H9 (cell line): ENCODE measurements around the gene PITX1. TPM values are rescaled to one million over a fixed set of nuclear protein-coding genes. Genes with fewer than 3 reads are reported as not detected.

Experiments
- DNase-seq: peaks from one replicate; pipeline ENCODE4 v3.0.0-alpha.2; 2017
- H2AFZ ChIP-seq: one replicate; pipeline ENCODE4 v1.6.1; 2013; ENCODE audit warnings: mild to moderate bottlenecking, low read length, control low read depth, moderate library complexity
- H2AK5ac ChIP-seq: 2 replicates; pipeline ENCODE4 v1.6.1; 2013; ENCODE audit warnings: low read length, control low read depth, mixed read lengths; ENCODE audit not compliant: insufficient read length
- H2BK120ac ChIP-seq: one replicate; pipeline ENCODE4 v1.6.1; 2013; ENCODE audit warnings: low read depth, mild to moderate bottlenecking, low read length, control low read depth, inconsistent platforms; ENCODE audit not compliant: poor library complexity, severe bottlenecking
- H2BK12ac ChIP-seq: 2 replicates; pipeline ENCODE4 v1.6.1; 2013; ENCODE audit warnings: low read length, control low read depth, mixed read lengths, low read depth; ENCODE audit not compliant: insufficient read length
- H2BK15ac ChIP-seq: 2 replicates; pipeline ENCODE4 v1.6.1; 2013; ENCODE audit warnings: low read depth, low read length, control low read depth
- H2BK20ac ChIP-seq: one replicate; pipeline ENCODE4 v1.6.1; 2013; ENCODE audit warnings: low read depth, mild to moderate bottlenecking, low read length, control low read depth, inconsistent platforms; ENCODE audit not compliant: poor library complexity, severe bottlenecking
- H2BK5ac ChIP-seq: 2 replicates; pipeline ENCODE4 v1.6.1; 2013; ENCODE audit warnings: low read length, control low read depth, mixed read lengths; ENCODE audit not compliant: insufficient read length
- H3K14ac ChIP-seq: 2 replicates; pipeline ENCODE4 v1.6.1; 2013; ENCODE audit warnings: low read length, control low read depth; ENCODE audit not compliant: insufficient read depth
- H3K18ac ChIP-seq: 2 replicates; pipeline ENCODE4 v1.6.1; 2013; ENCODE audit warnings: low read depth, mild to moderate bottlenecking, mixed read lengths, low read length, control low read depth; ENCODE audit not compliant: insufficient read length
- H3K23ac ChIP-seq: 2 replicates; pipeline ENCODE4 v1.6.1; 2013; ENCODE audit warnings: low read length, control low read depth, mixed read lengths, low read depth; ENCODE audit not compliant: insufficient read length
- H3K23me2 ChIP-seq: 2 replicates; pipeline ENCODE4 v1.6.1; 2013; ENCODE audit warnings: low read depth, mild to moderate bottlenecking, mixed read lengths, low read length, control low read depth; ENCODE audit not compliant: insufficient read length, poor library complexity, severe bottlenecking
- H3K27ac ChIP-seq: 2 replicates; pipeline ENCODE4 v1.5.1; 2013; ENCODE audit warnings: low read length, control low read depth, mixed read lengths, low read depth; ENCODE audit not compliant: insufficient read length
- H3K27me3 ChIP-seq: 2 replicates; pipeline ENCODE4 v1.6.1; 2013; ENCODE audit warnings: low read length, control low read depth, inconsistent platforms; ENCODE audit not compliant: insufficient read depth
- H3K4ac ChIP-seq: 2 replicates; pipeline ENCODE4 v1.6.1; 2013; ENCODE audit warnings: low read depth, mild to moderate bottlenecking, control low read depth, inconsistent platforms, low read length, moderate library complexity
- H3K4me1 ChIP-seq: 2 replicates; pipeline ENCODE4 v1.6.1; 2013; ENCODE audit warnings: low read length, control low read depth, inconsistent platforms; ENCODE audit not compliant: insufficient read depth
- H3K4me2 ChIP-seq: 2 replicates; pipeline ENCODE4 v1.6.1; 2013; ENCODE audit warnings: low read length, control low read depth, mixed read lengths; ENCODE audit not compliant: insufficient read length, insufficient read depth
- H3K56ac ChIP-seq: 2 replicates; pipeline ENCODE4 v1.6.1; 2013; ENCODE audit warnings: low read depth, mild to moderate bottlenecking, mixed read lengths, low read length, control low read depth; ENCODE audit not compliant: insufficient read length
- H3K79me1 ChIP-seq: 2 replicates; pipeline ENCODE4 v1.6.1; 2013; ENCODE audit warnings: low read depth, mild to moderate bottlenecking, moderate library complexity, low read length, control low read depth, inconsistent platforms; ENCODE audit not compliant: insufficient read depth, poor library complexity, severe bottlenecking
- H3K79me2 ChIP-seq: 2 replicates; pipeline ENCODE4 v1.6.1; 2013; ENCODE audit warnings: low read length, control low read depth, inconsistent platforms; ENCODE audit not compliant: insufficient read depth
- H3K9ac ChIP-seq: 2 replicates; pipeline ENCODE4 v1.6.1; 2013; ENCODE audit warnings: low read length, control low read depth, mixed read lengths; ENCODE audit not compliant: insufficient read length; ENCODE audit errors: extremely low read depth
- H3K9me3 ChIP-seq: one replicate; pipeline ENCODE4 v1.6.1; 2013; ENCODE audit warnings: low read depth, low read length, inconsistent platforms; ENCODE audit not compliant: control insufficient read depth
- H3T11ph ChIP-seq: one replicate; pipeline ENCODE4 v1.6.1; 2013; ENCODE audit warnings: mild to moderate bottlenecking, low read length, control low read depth, inconsistent platforms
- H4K20me1 ChIP-seq: one replicate; pipeline ENCODE4 v1.6.1; 2013; ENCODE audit not compliant: control insufficient read depth, insufficient read length, insufficient read depth
- H4K5ac ChIP-seq: 2 replicates; pipeline ENCODE4 v1.6.1; 2013; ENCODE audit warnings: low read depth, mild to moderate bottlenecking, mixed read lengths, low read length, control low read depth; ENCODE audit not compliant: insufficient read length
- H4K8ac ChIP-seq: replicated peaks from 2 replicates; pipeline ENCODE4 v1.6.1; 2013; ENCODE audit warnings: low read length, control low read depth, mixed read lengths, low read depth; ENCODE audit not compliant: insufficient read length
- H4K91ac ChIP-seq: 2 replicates; pipeline ENCODE4 v1.6.1; 2013; ENCODE audit warnings: low read depth, mild to moderate bottlenecking, moderate library complexity, mixed read lengths, low read length, control low read depth; ENCODE audit not compliant: insufficient read length
- H3K27ac Mint-ChIP-seq, 3 experiments: 2 replicates in 2 of 3; 3 replicates in 1 of 3; pipeline ENCODE4 v1.8.0; 2020 to 2021; ENCODE audit warnings: mixed read lengths in 3 of 3, mild to moderate bottlenecking in 1 of 3, moderate library complexity in 1 of 3
- H3K27me3 Mint-ChIP-seq: 2 replicates; pipeline ENCODE4 v1.8.0; 2021; ENCODE audit warnings: low read depth, mild to moderate bottlenecking, moderate library complexity, mixed read lengths
- H3K36me3 Mint-ChIP-seq, 3 experiments: 2 replicates in 2 of 3; 3 replicates in 1 of 3; pipeline ENCODE4 v1.8.0; 2020 to 2021; ENCODE audit warnings: low read depth in 3 of 3, mixed read lengths in 3 of 3; ENCODE audit not compliant: insufficient read depth in 1 of 3
- H3K4me1 Mint-ChIP-seq, 2 experiments: 2 replicates each; pipeline ENCODE4 v1.8.0; 2020; ENCODE audit warnings: mixed read lengths in 2 of 2
- H3K4me3 Mint-ChIP-seq, 2 experiments: 2 replicates in 1 of 2; 3 replicates in 1 of 2; pipeline ENCODE4 v1.8.0; 2020 to 2021; ENCODE audit warnings: mild to moderate bottlenecking in 2 of 2, mixed read lengths in 2 of 2, moderate library complexity in 1 of 2
- H3K9me3 Mint-ChIP-seq, 2 experiments: 2 replicates in 1 of 2; 3 replicates in 1 of 2; pipeline ENCODE4 v1.8.0; 2020; ENCODE audit warnings: mild to moderate bottlenecking in 2 of 2, mixed read lengths in 2 of 2, moderate library complexity in 1 of 2
- CTCF ChIP-seq: fragments of 200-600 bp; sonication (generic); conservative IDR thresholded peaks from 3 replicates; pipeline ENCODE4 v1.8.0; 2021; ENCODE audit warnings: antibody characterized with exemption, mild to moderate bottlenecking
- WGBS: extraction: QIAGEN DNeasy Blood & Tissue Kit; methylation state at CpG from one replicate; pipeline ENCODE4 v1.1.7; 2013; ENCODE audit warnings: missing lambda C conversion rate, low lambda C conversion rate, mixed read lengths; ENCODE audit not compliant: insufficient read length; ENCODE audit errors: extremely low coverage; 5-methylcytosine and 5-hydroxymethylcytosine counted together
- total RNA-seq: library from RNA; stranded (reverse); gene quantifications from 2 replicates; pipeline ENCODE4 v1.2.1, GENCODE V29; 2021

PITX1 gene
- total RNA-seq, 1 experiment from 2014 or later = not detected

- Histone ChIP-seq H3K27me3 (no peaks in the 10 kb centered on the region), H4K8ac (no peak overlapping the region), H3K4me2 (no peak overlapping the region), H3K18ac (no peak overlapping the region), H2BK12ac (no peak overlapping the region), H3T11ph (no peak overlapping the region), H3K27ac (no peak overlapping the region), H3K9me3 (no peaks in the 10 kb centered on the region), H2AK5ac (no peak overlapping the region), H4K91ac (no peak overlapping the region), H3K56ac (no peak overlapping the region), H2BK20ac (no peak overlapping the region), H4K20me1 (no peaks in the 10 kb centered on the region), H2AFZ (no peak overlapping the region), H4K5ac (no peak overlapping the region), H3K79me1 (no peaks in the 10 kb centered on the region), H2BK120ac (no peak overlapping the region), H3K9ac (no peak overlapping the region), H2BK5ac (no peak overlapping the region), H3K4ac (no peak overlapping the region), H3K14ac (no peak overlapping the region; the same call in 1 of the 2 replicates), H2BK15ac (no peak overlapping the region), H3K23ac (no peak overlapping the region), H3K79me2 (no peaks in the 10 kb centered on the region), H3K23me2 (no peaks in the 10 kb centered on the region), H3K4me1 (no peaks in the 10 kb centered on the region)
- Mint-ChIP-seq H3K27ac (no peak overlapping the region), H3K9me3 (no peaks in the 10 kb centered on the region), H3K4me3 (no peak overlapping the region), H3K27me3 (peaks cover 21% of the 10 kb centered on the region), H3K36me3 (no peaks in the 10 kb centered on the region; a peak in 1 of 7 replicates), H3K4me1 (0 out of 4 replicates have a peak, but pooled peaks cover 0 to 2% of the 10 kb centered on the region in 2 experiments)
- WGBS = no CpG with 5 or more reads among the region's 13 CpGs
- peak; percentile 27 for DNase-seq
- TF ChIP-seq CTCF = no peak
Measured at GRCh38 chr5:135008981-135009735, 24.9 kb downstream of the PITX1 start.
